Measurements from ENCODE around the gene GCC2.
A peak's percentile ranks its signal among the peaks of the same experiment; 100 is the strongest.
"Not testable (repeated sequence)": the region's sequence is repeated elsewhere in the genome, so short reads cannot be mapped to it uniquely, and the experiment has no call there.

The GCC2 gene, protein sequence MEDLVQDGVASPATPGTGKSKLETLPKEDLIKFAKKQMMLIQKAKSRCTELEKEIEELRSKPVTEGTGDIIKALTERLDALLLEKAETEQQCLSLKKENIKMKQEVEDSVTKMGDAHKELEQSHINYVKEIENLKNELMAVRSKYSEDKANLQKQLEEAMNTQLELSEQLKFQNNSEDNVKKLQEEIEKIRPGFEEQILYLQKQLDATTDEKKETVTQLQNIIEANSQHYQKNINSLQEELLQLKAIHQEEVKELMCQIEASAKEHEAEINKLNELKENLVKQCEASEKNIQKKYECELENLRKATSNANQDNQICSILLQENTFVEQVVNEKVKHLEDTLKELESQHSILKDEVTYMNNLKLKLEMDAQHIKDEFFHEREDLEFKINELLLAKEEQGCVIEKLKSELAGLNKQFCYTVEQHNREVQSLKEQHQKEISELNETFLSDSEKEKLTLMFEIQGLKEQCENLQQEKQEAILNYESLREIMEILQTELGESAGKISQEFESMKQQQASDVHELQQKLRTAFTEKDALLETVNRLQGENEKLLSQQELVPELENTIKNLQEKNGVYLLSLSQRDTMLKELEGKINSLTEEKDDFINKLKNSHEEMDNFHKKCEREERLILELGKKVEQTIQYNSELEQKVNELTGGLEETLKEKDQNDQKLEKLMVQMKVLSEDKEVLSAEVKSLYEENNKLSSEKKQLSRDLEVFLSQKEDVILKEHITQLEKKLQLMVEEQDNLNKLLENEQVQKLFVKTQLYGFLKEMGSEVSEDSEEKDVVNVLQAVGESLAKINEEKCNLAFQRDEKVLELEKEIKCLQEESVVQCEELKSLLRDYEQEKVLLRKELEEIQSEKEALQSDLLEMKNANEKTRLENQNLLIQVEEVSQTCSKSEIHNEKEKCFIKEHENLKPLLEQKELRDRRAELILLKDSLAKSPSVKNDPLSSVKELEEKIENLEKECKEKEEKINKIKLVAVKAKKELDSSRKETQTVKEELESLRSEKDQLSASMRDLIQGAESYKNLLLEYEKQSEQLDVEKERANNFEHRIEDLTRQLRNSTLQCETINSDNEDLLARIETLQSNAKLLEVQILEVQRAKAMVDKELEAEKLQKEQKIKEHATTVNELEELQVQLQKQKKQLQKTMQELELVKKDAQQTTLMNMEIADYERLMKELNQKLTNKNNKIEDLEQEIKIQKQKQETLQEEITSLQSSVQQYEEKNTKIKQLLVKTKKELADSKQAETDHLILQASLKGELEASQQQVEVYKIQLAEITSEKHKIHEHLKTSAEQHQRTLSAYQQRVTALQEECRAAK (N-terminal part only)

DNA sequence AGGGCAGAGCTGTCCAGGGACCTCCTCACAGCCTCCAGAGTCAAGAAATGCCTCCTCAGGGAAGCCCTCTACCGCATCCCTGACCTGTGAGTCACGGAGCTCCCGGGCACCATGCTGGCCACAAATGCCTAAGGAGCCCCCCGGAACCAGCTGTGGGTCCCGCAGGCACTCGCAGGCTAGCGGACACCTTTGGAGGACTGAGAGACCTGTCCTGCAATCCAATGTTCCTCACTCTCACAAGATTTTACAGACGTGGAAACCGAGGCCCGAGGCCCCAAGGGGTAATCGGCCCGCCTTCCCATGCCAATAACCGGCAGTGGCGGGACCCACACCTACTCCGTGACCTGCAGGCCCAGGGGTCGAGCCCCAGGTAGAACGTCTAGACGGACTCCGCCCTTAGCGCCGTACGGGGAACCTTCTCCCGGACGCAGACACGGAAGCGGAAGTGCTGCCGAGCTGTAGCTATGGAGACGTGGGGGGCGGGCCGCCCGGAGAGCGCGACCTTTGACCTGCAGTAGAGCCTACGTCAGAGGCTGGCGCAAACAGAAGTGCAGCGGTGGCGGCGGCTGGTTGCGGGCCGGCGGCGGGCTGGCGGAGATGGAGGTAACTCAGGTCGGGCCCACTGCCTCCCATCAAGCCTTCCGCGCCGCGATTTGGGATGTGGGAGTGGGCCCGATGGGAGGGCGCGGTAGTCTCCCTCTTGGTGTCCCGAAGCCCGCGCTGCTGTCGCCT lies at the start of gene GCC2:
TSS of gene GCC2 (plus strand) at position 529 of the 732 bp plus-strand sequence. CDS start at position 598, 69 bp downstream.
- peak; percentile 98 for DNase-seq (ENCODE audit: low spot score)

DNA sequence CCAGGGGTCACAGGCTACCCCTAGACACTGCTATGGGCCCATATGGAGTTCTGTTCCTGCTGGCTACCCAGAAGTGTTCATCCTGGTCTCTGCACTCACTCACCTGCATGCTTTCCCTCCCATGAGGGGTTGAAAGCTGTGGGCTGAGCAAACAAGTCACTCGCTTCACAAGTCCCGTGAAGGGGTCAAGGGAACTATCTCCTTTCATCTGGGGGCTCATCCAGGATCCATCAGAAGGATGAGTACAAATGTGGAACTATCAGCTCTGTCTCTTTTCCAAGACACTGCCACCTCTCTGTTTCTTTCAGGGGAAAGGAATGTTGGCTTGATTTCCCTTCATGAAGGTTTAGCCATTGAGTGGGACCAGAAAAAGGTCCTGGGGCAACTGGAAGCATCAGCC lies 49.5 kb upstream of the GCC2 start:
- DNase-seq (ENCODE audit: low spot score), result no peak

DNA sequence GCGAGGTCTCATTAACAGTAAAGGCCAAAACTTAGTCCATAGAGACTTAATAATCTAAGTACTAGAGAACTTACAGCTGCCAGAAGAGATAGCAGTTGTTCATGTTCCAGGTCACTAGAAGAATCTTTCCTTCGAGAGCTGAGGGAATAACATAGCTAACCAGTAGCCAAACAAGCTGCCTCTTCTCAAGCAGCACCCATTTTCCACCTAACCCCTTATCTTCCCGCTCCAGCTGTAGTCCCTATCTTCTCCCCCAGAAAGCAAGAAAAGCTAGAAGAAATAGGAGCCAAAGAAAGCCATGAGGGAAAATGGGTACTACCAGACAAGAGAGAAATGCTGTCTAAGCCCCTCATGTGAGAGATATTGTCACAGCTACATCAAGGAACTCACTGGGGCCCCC lies 47.2 kb upstream of the GCC2 start:
- DNase-seq (ENCODE audit: low spot score), result no peak

DNA sequence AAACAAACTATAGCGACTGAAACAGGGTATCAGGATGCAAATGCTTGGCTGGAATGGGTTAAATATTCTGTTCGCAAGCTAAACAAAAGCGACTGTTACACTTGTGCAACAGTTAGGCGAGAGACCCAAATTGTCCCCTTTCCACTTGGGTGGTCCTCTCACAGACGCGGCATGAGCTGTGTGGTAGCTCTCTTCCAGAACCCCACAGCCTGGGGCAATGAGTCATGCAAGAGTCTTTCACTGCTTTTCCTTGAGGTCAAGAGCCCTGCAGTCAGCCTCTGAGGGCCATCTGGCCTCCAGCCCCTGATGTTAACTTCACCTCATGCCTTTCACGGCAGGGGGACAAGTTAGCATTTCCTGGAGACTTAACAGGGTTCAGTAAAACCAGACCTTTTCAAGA lies 45.5 kb upstream of the GCC2 start:
- DNase-seq (ENCODE audit: low spot score), result no peak

DNA sequence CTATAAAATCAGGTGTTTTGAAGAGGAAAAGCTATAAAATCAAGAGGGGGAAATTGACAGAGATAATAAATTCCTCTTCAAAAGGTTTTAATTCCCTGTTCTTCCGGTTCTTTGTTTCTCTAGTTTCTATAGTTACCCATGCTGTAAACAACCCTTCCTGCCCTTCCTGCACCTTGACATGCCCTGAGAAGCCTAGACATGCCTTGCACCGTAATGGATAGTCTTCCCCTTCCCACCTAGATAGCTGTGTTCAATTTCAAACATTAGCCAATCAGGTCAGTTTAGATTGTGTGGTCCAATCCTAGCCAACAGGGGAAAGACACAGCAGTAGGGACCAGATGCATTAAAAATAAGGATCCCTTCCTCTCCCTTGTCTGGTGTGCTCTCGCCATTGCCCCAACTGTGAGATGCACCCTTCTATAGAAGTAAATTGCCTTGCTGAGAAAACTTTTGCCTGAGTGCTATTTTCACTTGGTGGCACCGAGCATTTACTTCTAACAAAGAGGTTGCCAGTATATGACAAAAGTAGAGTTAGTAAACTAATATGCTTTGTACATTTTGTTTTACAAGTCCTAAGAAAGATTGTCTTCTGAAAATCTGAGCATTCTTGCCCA lies 44.1 kb upstream of the GCC2 start:
- peak; percentile 36 for DNase-seq (ENCODE audit: low spot score)

DNA sequence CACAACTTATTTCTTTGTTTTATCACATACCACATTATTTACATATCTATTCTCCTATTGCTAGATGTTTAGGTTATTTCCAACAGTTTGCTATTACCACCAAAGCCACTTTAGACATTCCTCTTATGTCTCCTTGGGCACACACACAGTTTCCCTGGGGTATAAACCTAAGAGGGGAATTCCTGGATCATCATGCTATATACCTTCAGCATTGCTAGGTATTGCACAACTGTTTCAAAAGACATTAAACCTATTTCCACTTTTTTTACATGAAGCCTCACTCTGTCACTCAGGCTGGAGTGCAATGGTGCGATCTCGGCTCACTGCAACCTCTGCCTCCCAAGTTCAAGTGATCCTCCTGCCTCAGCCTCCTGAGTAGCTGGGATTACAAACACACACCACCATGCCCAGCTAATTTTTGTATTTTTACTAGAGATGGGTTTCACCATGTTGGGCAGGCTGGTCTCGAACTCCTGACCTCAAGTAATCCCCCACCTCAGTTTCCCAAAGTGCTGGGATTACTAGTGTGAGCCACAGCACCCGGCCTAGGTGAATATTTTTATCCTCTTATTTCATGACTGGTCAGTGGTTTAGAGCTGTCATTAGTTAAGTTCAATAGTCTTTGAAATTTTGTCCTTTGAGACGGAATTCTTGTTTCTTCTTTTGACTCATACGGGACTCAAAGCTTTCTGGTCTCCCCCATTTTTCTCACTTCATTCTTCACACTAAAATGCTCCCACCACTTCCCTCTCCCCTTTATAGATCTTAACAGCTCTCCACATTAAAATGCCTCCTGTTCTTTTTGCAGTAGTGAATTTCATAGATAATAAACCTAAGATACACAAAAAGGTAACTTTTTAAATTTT lies 40.9 kb upstream of the GCC2 start:
- DNase-seq (ENCODE audit: low spot score), result no peak

DNA sequence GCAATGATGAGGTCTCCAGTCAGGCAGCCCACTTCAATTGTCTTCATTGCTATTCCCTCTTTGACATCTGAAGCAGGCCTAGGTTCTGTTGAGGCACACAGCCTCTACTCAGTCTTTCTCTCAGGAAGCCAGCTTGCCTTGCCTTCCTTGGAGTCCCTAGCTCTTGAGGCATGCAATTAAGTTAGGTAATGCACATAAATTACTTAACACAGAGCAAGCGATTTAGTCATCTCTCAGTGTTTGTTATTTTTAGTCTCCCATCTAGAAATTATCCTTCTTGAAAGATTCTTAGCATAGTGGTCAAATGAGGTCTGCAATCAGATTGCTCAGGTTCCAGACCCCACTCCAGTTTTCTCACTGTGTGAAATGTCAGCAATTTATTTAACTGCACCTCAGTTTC lies 39.2 kb upstream of the GCC2 start:
- no peak for DNase-seq (ENCODE audit: low spot score)

DNA sequence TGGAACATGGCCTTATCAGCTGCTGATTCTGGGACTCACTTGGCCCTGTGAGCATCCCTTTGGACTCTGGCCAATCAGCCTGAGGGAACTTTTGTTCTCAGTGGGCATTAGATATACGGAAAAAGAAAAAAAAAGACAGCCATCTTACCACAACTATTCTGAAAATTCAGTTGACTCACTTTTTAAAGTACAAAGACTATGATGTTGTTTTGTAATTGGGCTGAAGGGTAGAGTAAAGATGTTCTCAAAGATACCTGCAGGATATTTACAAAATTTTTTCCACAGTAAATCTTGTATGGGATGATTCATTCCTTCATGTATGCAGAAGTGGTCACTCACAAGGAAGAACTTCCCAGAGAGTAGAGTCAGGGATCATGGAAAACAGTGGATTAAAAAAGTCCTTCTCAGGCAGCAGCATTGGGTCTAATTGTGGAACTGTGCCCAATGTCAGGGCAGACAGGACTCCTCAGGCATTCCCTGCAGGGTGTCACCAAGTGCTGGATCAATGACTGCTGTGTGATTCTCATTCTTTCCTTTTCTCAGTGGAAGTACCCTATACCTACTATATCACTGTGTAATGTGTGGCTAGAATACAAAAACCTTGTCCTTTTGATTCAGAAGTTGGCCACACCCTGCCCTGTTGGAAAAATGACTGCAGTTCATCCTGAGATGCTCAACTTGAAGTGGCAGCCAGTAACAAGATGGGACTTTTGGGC lies 35.9 kb upstream of the GCC2 start:
- DNase-seq (ENCODE audit: low spot score), result peak; percentile 86

DNA sequence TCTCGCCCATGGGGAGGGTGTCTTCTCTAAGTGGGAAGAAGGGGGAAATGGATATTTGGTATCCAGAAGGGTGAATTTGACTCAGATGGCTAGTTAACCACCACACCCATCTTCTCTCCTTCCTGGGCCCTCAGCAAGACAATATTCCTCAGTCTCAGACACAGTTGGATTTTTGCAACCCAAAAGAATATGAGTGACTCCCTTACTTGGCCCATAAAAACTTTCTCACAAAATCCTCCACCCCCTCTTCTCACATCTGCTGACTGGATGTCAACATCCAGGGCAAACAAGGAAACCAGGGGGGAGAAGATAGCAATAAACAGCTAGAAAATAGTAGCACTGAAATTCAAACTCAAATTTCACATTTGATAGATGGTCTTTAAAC lies 35.3 kb upstream of the GCC2 start:
- no peak for DNase-seq (ENCODE audit: low spot score)

DNA sequence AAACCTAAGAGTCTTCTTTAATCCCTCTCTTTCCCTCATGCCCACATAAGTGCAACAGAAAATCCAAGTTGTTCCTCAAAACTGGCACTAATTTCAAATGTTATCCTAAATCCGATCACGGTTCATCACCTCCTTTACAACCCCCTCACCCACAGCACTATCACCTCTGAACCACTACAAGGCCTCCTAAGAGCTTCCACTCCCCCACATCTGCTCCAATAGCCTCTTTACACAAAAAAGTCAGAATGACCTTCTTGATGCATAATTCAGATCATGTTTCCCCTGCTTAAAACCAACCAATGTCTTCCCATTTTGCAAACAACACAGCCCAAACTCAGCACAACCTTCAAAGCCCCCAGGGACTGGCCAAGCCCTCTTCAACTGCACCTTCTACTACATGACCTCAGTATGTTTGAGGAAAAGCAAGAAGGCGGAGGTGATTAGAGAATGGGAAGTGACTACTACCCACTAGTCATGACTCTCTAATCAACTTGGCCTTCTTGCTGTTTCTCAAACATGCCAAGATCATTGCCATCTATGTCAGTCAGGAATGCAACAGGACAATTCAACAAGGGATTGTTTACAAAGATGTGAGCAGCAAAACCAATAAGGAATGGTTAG lies 34.6 kb upstream of the GCC2 start:
- no peak for DNase-seq (ENCODE audit: low spot score)

DNA sequence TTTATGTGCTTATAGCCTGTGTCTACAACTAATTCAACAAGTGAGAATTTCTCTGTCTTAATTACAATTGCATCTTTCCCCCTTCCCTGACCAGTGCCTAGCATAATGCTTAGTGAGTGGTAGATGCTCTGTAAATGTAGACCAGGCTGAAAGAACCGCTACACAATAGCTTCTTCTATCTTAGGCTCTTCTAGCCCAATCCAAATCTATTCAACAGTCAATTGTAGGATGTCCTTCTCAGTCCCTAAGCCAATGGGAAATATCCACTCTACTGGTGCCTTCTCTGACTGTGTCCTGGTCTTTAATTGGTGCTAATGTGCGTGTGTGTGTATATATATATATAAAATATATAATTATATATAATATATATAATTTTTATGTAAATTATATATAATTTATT lies 34.1 kb upstream of the GCC2 start:
- no peak for DNase-seq (ENCODE audit: low spot score)

DNA sequence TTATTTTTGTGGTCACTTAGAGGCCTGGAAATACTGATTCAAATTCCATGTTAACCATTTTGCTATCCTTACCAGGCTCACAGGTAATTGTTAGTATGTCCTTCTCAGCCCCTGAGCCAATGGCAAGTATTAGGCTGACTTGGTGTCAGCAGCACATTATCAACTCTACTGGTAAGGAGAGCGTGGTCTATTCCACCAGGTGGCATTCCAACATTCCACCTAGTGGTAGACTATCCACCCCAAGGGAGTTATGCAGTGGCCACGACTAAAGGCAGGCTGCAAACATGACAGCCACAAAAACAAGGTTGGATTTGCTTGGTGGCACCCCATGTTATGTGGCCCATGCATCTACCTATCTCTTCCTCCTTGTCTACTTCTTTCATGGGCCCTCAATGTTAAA lies 31.8 kb upstream of the GCC2 start:
- no peak for DNase-seq (ENCODE audit: low spot score)

DNA sequence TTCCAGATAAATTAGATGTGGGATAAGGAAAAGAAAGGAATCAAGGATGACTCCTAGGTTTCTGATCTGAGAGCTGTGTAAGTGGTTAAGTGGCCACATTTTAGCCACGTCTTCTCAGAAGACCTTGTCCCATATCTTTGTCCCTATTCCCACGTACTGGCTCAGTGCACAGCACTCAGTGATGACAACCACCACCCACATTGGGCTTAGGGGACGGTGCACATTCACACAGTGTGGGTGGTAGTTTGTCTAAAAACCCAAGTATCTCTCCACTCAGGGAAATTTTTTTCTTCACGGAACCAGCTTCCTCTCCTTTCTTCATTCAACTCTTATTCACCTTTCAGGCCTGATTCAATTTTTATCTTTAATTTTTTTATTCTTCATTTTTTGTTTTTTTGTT lies 30.6 kb upstream of the GCC2 start:
- no peak for DNase-seq (ENCODE audit: low spot score)

DNA sequence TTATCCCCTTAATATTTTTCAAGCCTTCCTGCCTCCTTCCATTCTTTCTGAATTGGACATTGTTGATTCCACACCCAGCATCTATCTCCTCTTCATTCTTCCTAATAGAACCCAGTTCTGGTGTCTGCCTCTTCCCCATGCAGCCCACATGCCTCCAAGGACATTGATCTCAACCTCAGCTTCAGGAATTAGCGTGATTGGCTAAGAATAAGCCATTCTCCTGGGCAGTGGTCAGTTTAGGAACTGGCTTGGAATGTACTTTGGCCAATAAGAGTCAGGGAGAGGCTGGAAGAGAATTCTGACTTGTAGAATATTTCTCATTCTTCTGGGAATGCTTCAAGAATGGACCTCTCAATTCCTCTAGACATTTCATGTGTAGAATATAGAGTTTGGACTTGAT lies 25.9 kb upstream of the GCC2 start:
- DNase-seq (ENCODE audit: low spot score), result no peak

DNA sequence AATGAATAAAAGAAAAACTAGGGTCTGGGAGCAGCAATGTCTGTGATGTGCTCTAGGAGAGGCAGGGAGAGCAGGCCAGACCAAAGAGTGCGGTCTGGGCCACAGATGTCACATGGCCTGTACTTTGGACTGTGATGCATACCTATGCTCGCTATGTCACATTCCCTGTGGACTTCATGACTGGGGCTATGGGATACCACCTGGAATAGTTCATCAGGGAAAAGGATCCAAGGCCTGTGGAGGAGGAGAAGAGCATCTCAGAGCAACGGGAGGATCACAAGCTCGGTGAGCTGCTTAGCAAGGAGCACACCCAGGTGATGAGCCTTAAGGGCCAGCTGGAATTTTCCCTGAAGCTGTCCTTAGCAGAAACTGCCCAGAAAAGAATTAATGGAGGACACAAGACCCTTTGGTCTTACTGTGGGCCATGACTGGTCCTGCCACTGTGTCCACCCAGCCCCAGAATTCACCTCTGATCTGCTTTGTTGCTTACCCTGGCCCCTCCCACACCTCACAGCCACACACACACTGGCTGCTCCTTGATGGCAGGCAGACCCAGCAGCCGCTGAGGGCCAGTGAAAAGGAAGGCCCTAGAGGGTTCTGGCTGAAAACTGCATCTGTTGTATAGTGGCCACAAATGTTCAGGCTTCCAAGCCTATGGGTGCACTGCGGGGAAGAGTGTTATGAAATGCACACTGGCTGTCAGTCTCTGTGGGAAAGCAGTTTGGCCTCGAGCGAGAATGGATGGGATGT lies 25.3 kb upstream of the GCC2 start:
- DNase-seq (ENCODE audit: low spot score), result peak; percentile 24

DNA sequence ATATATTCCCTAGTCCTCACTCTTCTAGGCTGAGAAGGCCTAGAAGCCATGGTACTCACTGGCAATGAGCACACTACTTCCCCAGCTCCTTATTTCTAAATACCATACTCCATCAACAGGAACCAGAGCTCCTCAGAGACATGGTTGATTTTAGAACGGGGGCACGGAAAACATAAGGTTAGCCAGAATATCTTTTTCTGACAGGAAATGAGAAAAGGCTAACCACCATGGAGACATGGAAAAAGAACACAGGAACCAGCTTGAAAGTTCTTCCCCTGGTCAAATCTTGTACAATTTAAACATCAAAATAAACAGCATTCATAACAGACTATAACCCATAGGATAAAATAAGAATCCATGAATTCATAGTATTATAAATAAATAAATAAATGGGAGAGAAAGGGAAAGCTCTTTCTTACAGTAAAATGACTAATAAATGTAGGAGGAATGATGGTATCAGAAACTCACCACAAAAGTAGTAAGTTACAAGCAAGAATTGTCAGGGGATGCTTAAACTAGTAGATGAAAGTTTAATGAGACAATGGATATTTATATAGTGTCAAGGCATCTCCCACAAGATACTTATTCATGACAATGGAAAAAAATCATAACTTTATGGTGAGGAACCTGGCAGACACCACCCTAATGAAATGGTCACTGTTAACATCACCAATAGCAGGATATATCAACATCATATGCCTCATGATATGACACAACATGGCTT lies 20.6 kb upstream of the GCC2 start:
- DNase-seq (ENCODE audit: low spot score), result no peak

DNA sequence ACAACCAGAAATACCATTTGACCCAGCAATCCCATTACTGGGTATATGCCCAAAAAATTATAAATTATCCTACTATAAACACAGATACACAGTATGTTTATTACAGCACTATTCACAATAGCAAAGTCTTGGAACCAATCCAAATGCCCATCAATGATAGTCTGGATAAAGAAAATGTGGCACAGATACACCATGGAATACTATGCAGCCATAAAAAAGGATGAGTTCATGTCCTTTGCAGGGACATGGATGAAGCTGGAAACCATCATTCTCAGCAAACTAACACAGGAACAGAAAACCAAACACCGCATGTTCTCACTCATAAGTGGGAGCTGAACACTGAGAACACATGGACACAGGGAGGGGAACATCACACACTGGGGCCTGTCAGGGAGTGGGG lies 13.4 kb upstream of the GCC2 start:
- not testable (repeated sequence) for DNase-seq (ENCODE audit: low spot score)

DNA sequence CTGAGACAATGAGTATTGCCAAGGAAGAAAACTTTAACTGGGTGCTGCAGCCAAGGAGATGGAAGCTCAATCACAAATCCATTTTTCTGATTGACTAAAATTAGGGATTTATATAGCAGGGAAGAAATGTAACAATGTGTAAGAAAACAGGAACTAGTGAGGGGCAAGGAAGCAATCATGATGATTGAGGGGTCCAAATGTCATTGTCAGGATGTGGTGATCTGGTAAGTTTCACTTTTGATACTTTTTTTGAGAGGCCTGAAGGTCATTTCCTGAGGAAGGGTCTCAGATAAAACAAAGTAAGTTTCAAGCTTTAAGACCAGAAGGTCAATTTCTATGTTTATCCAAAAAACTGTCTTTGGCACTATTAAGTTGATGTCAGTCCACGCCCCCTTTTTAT lies 12.0 kb upstream of the GCC2 start:
- DNase-seq (ENCODE audit: low spot score), result no peak

Data from LoVo (cell line).